HUES64 (cell line): Measurements from ENCODE around the gene TSC22D1.
"Not testable (repeated sequence)": the region's sequence is repeated elsewhere in the genome, so short reads cannot be mapped to it uniquely, and the experiment has no call there.

Experiments
- H3K27ac ChIP-seq: 2 replicates; pipeline ENCODE4 v1.7.0; 2013; ENCODE audit warnings: low read depth, low read length, inconsistent platforms
- H3K27me3 ChIP-seq: 2 replicates; pipeline ENCODE4 v1.6.1; 2013; ENCODE audit warnings: mild to moderate bottlenecking, low read length; ENCODE audit not compliant: insufficient read depth
- H3K36me3 ChIP-seq: 2 replicates; pipeline ENCODE4 v1.6.1; 2013; ENCODE audit warnings: mild to moderate bottlenecking, low read length; ENCODE audit not compliant: insufficient read depth
- H3K4me1 ChIP-seq: 2 replicates; pipeline ENCODE4 v1.6.1; 2013; ENCODE audit warnings: mild to moderate bottlenecking, low read length, moderate library complexity; ENCODE audit not compliant: insufficient read depth
- H3K4me3 ChIP-seq: 2 replicates; pipeline ENCODE4 v1.5.1; 2013; ENCODE audit warnings: mild to moderate bottlenecking, low read length, moderate library complexity
- H3K9ac ChIP-seq: 2 replicates; pipeline ENCODE4 v1.6.1; 2013; ENCODE audit warnings: mild to moderate bottlenecking, low read depth, low read length
- H3K9me3 ChIP-seq: 2 replicates; pipeline ENCODE4 v1.6.1; 2013; ENCODE audit warnings: low read depth, low read length; ENCODE audit not compliant: insufficient read depth
- WGBS: fragments of 150-250, 120-280 bp; methylation state at CpG from one replicate; pipeline ENCODE4 v1.1.7; 2013; ENCODE audit warnings: missing lambda C conversion rate; 5-methylcytosine and 5-hydroxymethylcytosine counted together

TSC22D1 gene

DNA sequence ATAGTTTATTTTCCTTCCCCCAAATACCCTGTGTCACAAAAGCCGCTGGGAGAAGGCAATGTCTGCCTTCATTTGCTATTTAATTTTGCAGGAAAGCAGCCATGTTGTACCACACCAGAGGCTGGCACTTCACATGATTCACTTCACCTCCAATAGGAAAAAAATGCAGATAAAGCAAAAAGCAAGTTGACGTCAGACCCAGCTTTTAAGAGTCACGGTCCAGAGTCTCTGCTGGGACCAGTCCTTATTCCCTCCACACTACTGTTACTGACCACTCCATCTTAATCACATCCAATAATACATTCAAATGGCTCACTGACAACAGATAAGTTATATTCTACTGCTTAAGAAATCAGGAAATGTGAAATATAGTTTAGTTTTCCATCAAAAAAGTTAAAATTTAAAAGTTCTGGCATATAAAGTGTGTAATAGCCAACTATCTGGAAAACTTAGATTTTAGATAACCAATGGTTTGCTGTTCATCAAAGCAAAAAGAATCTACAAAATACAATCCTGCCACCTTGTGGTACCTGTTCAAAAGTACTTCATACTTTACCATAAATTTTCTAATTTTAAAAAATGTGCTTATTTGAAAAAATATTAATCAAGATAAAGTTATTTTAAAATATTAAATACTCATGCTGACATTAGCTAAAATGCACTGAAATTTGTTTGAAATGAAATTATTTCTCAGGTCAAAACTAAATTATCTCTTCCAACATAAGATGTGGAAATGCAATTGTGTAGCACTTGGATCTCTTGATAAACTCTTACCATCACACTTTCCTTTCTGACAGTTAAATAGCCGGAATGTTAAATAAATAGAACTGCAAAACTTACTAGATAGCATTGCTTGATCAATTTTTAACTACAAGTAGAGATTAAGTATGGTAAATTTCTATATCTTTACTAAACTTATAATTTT, 105.2 kb downstream of the TSC22D1 start:
- Histone ChIP-seq H3K9me3 (no peaks in the 10 kb centered on the region), H3K4me1 (peaks cover 21% of the 10 kb centered on the region), H3K9ac (no peak overlapping the region), H3K36me3 (no peaks in the 10 kb centered on the region), H3K4me3 (no peak overlapping the region), H3K27ac (no peak overlapping the region), H3K27me3 (no peaks in the 10 kb centered on the region)
- WGBS = 86% methylated on average over 3 of the region's 4 CpGs

- WGBS = 91% methylated on average over 3 of the region's 3 CpGs
- H3K36me3 ChIP-seq = no peaks in the 10 kb centered on the region
- no peak overlapping the region for H3K4me3 ChIP-seq
- H3K9ac ChIP-seq = no peak overlapping the region
- H3K27ac ChIP-seq = no peak overlapping the region
- H3K4me1 ChIP-seq = peaks cover 7% of the 10 kb centered on the region
- H3K9me3 ChIP-seq = no peaks in the 10 kb centered on the region
- H3K27me3 ChIP-seq = no peaks in the 10 kb centered on the region
Measured at GRCh38 chr13:44468874-44469273, 107.3 kb downstream of the TSC22D1 start.

DNA sequence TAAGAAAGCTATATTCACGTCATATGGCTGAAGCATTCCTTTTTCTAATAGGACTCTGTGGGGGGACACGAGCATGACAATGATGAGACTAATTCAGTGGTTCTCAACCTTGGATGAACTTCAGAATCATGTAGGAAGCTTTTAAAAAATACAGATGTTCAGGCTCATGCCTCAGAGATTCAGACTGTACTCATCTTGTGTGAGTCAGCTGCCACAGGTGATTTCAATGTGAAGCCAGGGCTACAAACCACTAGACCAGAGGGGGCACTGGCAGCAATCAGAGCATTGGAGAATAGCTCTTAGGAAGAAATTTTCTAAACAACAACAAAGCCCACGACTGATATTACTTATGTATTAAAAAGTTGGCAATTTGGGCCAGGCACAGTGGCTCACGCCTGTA, 110.8 kb downstream of the TSC22D1 start:
- H3K9me3 ChIP-seq = peaks cover 3% of the 10 kb centered on the region; the same call in 1 of the 2 replicates
- no peaks in the 10 kb centered on the region for H3K27me3 ChIP-seq
- WGBS = 77% methylated on average over 4 of the region's 4 CpGs
- no peak overlapping the region; the same call in 1 of the 2 replicates for H3K27ac ChIP-seq
- H3K4me3 ChIP-seq = no peak overlapping the region
- peaks cover 5% of the 10 kb centered on the region for H3K36me3 ChIP-seq
- H3K9ac ChIP-seq = no peak overlapping the region
- peaks cover 4% of the 10 kb centered on the region; the same call in 1 of the 2 replicates for H3K4me1 ChIP-seq

GRCh38 chr13:44464471-44464870, 111.7 kb downstream of the TSC22D1 start:
- H3K4me1 ChIP-seq = peaks cover 4% of the 10 kb centered on the region; the same call in 1 of the 2 replicates
- no peak overlapping the region for H3K27ac ChIP-seq
- H3K4me3 ChIP-seq = no peak overlapping the region
- 78% methylated on average over 1 of the region's 1 CpG for WGBS
- peaks cover 10% of the 10 kb centered on the region for H3K36me3 ChIP-seq
- no peaks in the 10 kb centered on the region for H3K27me3 ChIP-seq
- H3K9ac ChIP-seq = no peak overlapping the region
- peaks cover 8% of the 10 kb centered on the region; the same call in 1 of the 2 replicates for H3K9me3 ChIP-seq

DNA sequence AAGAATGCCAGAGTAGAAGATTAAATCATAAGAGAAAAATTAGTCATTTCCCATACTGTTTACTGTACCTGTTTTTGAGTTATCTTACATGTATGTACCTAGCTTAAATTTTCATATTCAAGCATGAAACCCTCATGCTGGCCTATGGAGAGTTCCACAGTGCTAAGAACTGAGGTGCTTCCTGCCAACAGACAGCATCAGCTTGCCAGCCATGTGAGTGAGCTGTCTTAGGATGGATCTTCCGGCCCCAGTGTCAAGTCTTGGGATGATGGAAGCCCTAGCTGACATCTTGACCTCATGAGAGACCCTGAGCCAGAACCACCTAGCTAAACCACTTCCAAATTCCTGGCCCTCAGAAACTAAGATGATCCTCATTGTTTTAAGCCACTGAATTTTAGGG, 112.4 kb downstream of the TSC22D1 start:
- Histone ChIP-seq H3K27ac (no peak overlapping the region), H3K9me3 (peaks cover 15% of the 10 kb centered on the region), H3K4me3 (no peak overlapping the region), H3K4me1 (peaks cover 4% of the 10 kb centered on the region; the same call in 1 of the 2 replicates), H3K27me3 (no peaks in the 10 kb centered on the region), H3K9ac (no peak overlapping the region), H3K36me3 (peaks cover 16% of the 10 kb centered on the region)
- WGBS = 89% methylated on average over 1 of the region's 1 CpG

DNA sequence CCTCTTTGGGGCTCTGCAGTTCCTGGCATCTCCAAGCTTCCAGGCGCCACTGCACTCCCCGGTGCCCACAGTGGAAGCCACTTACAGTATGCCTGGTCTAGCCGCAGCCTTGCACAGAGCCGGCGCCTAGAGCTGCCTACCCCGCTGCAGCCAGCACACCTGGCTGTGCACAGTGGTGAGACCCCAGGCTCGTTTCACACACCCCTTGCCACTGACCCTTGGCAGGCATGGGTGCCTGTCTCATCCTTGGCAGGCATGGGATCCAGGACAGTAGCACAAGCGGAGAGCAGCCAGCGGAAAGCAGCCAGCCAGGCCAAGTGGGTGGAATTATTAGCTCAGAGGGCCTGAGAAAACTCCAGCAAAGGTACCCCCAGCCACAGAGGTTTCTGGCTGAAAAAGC, 116.5 kb downstream of the TSC22D1 start:
- WGBS = 98% methylated on average over 9 of the region's 9 CpGs
- no peaks in the 10 kb centered on the region for H3K27me3 ChIP-seq
- no peaks in the 10 kb centered on the region for H3K4me1 ChIP-seq
- H3K4me3 ChIP-seq = no peak overlapping the region
- no peak overlapping the region for H3K27ac ChIP-seq
- peaks cover 16% of the 10 kb centered on the region for H3K36me3 ChIP-seq
- no peak overlapping the region for H3K9ac ChIP-seq
- peaks cover 24% of the 10 kb centered on the region for H3K9me3 ChIP-seq

DNA sequence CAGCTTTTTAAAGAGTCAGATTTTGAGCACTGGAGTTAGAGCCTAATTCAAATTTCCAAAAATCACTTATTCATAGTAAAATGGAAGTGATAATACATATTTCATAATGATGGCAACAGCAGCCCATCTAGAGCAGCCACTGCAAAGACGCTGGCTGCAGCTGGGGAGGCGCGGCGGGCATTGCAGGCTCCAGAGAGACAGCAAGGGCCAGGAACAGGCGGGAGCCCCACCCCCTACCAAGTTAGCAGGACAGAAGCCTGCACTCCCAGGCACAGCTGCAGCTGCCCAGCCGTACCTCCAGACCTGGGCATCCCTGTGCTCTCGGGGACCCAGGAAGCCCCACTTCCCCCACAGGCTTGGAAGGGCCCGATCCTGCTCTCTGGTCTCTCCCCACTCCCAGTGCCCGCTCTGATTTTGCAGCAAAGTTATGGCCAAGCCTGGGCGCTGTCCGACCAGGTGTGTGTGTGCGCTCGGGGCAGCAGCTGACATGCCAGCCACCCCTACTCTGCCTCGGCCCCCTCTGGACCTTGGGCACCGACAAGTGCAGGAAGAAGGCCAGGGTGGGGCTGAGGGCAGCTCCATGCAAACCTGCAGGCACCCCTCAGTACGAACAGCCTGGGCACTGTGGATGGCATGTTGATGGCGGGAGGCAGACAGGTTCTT, 117.7 kb downstream of the TSC22D1 start:
- Histone ChIP-seq H3K36me3 (peaks cover 16% of the 10 kb centered on the region), H3K9ac (no peak overlapping the region), H3K9me3 (peaks cover 24% of the 10 kb centered on the region), H3K27ac (no peak overlapping the region), H3K27me3 (no peaks in the 10 kb centered on the region), H3K4me3 (no peak overlapping the region), H3K4me1 (no peaks in the 10 kb centered on the region)
- WGBS = 95% methylated on average over 17 of the region's 17 CpGs

GRCh38 chr13:44456212-44456611, 119.9 kb downstream of the TSC22D1 start:
- H3K4me1 ChIP-seq, H3K9ac ChIP-seq, H3K27me3 ChIP-seq, H3K27ac ChIP-seq, H3K4me3 ChIP-seq: not testable (repeated sequence)
- Histone ChIP-seq H3K9me3 (peaks cover 24% of the 10 kb centered on the region), H3K36me3 (peaks cover 16% of the 10 kb centered on the region)
- 97% methylated on average over 11 of the region's 11 CpGs for WGBS

DNA sequence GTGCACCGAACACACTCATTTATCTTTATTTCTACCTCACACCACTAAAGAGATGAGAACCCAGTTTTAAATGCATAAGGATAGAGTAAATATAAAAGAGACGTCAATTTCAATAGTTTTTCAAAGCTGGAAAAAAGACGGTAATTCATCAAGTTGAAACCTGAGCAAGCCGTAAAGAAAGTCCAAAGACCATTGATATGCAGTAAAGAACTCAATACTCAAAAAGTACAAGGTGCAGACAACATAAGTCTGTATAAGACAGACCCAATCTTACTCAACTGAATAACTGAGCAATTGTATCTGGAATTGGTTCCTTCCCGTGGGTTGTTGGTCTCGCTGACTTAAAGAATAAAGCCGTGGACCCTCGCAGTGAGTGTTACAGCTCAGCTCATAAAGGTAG, 120.4 kb downstream of the TSC22D1 start:
- no peak overlapping the region for H3K4me3 ChIP-seq
- peaks cover 24% of the 10 kb centered on the region for H3K9me3 ChIP-seq
- WGBS = 94% methylated on average over 8 of the region's 8 CpGs
- H3K9ac ChIP-seq = no peak overlapping the region
- no peak overlapping the region for H3K27ac ChIP-seq
- H3K36me3 ChIP-seq = peaks cover 16% of the 10 kb centered on the region
- no peaks in the 10 kb centered on the region for H3K4me1 ChIP-seq
- H3K27me3 ChIP-seq = no peaks in the 10 kb centered on the region

DNA sequence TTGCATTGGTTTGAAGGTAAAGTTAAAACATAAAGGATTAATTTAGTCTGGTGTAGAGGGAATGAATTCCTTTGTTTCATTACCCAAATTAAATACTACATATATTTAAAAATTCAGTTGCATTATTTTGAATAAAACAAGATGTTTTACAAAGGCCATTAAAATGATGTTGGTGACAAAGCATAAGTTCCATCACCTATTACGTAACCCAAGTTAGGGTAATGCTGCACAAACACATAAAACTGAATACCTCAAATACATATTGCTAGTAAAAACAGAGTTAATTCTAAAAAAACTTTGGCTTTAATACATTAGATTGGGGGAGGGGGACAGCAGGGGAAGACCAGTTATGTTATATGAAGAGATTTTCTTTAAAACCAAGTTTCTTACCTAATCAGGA, 122.2 kb downstream of the TSC22D1 start:
- Histone ChIP-seq H3K9me3 (peaks cover 10% of the 10 kb centered on the region), H3K4me3 (no peak overlapping the region), H3K27ac (no peak overlapping the region), H3K27me3 (no peaks in the 10 kb centered on the region), H3K4me1 (no peaks in the 10 kb centered on the region; the same call in 1 of the 2 replicates), H3K36me3 (0 out of 2 replicates have a peak, but pooled peaks cover under 1% of the 10 kb centered on the region), H3K9ac (no peak overlapping the region)
- WGBS = 100% methylated on average over 1 of the region's 1 CpG

DNA sequence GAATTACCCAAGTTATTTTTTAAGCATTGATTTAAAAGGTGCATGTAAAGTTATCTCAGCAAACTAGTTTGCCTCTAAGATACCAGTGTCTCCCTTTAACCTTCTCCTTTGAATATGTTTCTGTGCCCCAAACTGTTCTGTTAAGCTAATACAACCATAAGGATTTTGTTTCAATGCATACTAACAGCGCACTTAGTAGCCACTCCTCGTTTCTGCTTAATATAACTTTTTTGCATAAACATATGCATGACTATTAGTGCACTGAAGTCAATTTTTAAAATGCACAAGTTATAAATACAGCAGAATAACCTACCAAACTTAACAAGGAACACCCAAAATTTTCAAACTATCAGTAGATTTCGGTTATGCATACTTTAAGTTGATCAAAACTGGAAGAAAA, 123.1 kb downstream of the TSC22D1 start:
- H3K27ac ChIP-seq = no peak overlapping the region
- no peaks in the 10 kb centered on the region; the same call in 1 of the 2 replicates for H3K4me1 ChIP-seq
- no peak overlapping the region for H3K9ac ChIP-seq
- H3K36me3 ChIP-seq = no peaks in the 10 kb centered on the region
- H3K4me3 ChIP-seq = no peak overlapping the region
- H3K9me3 ChIP-seq = peaks cover 8% of the 10 kb centered on the region; the same call in 1 of the 2 replicates
- H3K27me3 ChIP-seq = no peaks in the 10 kb centered on the region
- 95% methylated on average over 3 of the region's 3 CpGs for WGBS
